Astrocyte (in vitro differentiated cells and primary cell): Measurements from ENCODE around the gene LYST.

Experiments
- CTCF ChIP-seq: IDR thresholded peaks from 2 replicates; pipeline ENCODE4 v1.5.1; 2011; ENCODE audit warnings: low read depth, mild to moderate bottlenecking, inconsistent platforms, low read length, moderate library complexity; ENCODE audit not compliant: insufficient read depth
- EZH2 ChIP-seq: IDR thresholded peaks from 2 replicates; pipeline ENCODE4 v1.6.1; 2012; ENCODE audit warnings: mild to moderate bottlenecking, low read length, inconsistent platforms; ENCODE audit not compliant: insufficient read depth

DNA sequence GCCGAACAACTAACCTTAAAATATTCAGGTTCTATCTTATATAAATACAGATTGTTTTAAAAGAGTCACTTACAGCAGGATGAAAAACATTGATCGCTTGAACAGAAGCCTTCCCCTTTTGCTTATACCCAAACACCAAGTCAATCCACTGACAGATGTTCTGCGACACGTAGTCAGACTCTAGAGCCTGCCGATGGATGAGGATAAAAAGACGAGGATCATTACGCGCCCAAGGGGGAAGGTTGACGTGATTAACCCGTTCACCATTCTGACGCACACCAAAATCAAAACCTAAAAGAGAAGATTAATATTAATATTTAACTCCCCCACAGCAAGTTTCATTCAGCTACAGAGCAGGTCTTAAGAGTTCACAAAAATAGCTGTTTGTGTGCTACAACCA lies 157.7 kb downstream of the LYST start:
- no peak for TF ChIP-seq CTCF
- no peak for TF ChIP-seq EZH2
